ENCODE data around the gene VRK1.
"Not testable (repeated sequence)": the region's sequence is repeated elsewhere in the genome, so short reads cannot be mapped to it uniquely, and the experiment has no call there.

Gene VRK1

DNA sequence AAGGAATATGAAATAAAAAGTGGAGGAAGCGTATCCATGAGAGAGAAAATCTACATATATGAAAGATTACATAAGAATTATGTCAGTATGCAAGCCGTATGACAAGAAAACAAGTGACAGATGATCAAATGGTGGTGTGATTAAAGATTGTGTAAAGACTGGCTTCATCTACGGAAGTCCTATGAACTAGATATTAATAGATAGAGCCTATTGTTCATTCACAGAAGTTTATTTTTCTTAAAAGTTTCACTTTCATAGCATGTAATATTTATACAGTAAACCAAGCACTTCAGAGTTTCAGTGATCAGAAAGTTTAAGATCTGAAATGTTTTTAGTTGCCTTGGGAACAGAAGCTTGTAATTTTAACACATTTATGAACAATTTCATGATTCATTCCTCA lies 84.5 kb downstream of the VRK1 start:
- Histone ChIP-seq H3K9ac (ENCODE audit: low read length) (no peak overlapping the region), H3K9me2 (replicated peaks; ENCODE audit: insufficient read depth, low read length) (no peaks in the 10 kb centered on the region), H3K9me3 (replicated peaks; ENCODE audit: insufficient read depth, low read length) (no peaks in the 10 kb centered on the region), H3K4me1 (ENCODE audit: low read length) (peaks cover 17% of the 10 kb centered on the region), H3K4me3 (ENCODE audit: low read length) (no peak overlapping the region), H3K36me3 (replicated peaks; ENCODE audit: insufficient read depth, low read length) (no peaks in the 10 kb centered on the region), H4K20me1 (ENCODE audit: insufficient read depth, low read length) (no peaks in the 10 kb centered on the region), H3K27ac (ENCODE audit: low read length) (peak overlapping the region; percentile 55; the same call in 1 of the 2 replicates), H3F3A (ENCODE audit: insufficient read depth, low read length) (peaks cover 3% of the 10 kb centered on the region; the same call in 1 of the 2 replicates), H2AFZ (ENCODE audit: low read length) (no peak overlapping the region), H3K79me2 (ENCODE audit: low read length) (no peaks in the 10 kb centered on the region), H3K4me2 (ENCODE audit: low read depth, low read length) (peak overlapping the region; percentile 39; the same call in 1 of the 2 replicates), H3K27me3 (replicated peaks; ENCODE audit: insufficient read depth, low read length) (no peaks in the 10 kb centered on the region)
- DNase-seq = peak; percentile 53
- TF ChIP-seq, protein P1, sequence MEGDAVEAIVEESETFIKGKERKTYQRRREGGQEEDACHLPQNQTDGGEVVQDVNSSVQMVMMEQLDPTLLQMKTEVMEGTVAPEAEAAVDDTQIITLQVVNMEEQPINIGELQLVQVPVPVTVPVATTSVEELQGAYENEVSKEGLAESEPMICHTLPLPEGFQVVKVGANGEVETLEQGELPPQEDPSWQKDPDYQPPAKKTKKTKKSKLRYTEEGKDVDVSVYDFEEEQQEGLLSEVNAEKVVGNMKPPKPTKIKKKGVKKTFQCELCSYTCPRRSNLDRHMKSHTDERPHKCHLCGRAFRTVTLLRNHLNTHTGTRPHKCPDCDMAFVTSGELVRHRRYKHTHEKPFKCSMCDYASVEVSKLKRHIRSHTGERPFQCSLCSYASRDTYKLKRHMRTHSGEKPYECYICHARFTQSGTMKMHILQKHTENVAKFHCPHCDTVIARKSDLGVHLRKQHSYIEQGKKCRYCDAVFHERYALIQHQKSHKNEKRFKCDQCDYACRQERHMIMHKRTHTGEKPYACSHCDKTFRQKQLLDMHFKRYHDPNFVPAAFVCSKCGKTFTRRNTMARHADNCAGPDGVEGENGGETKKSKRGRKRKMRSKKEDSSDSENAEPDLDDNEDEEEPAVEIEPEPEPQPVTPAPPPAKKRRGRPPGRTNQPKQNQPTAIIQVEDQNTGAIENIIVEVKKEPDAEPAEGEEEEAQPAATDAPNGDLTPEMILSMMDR (IDR thresholded peaks at IDR 0.05; ENCODE audit: low read length) = no peak
- TF ChIP-seq EZH2 (optimal IDR thresholded peaks at IDR 0.05; ENCODE audit: low read depth, low read length) = no peak
- TF ChIP-seq EZH2phosphoT487 (IDR thresholded peaks at IDR 0.05; ENCODE audit: low read length) = no peak

DNA sequence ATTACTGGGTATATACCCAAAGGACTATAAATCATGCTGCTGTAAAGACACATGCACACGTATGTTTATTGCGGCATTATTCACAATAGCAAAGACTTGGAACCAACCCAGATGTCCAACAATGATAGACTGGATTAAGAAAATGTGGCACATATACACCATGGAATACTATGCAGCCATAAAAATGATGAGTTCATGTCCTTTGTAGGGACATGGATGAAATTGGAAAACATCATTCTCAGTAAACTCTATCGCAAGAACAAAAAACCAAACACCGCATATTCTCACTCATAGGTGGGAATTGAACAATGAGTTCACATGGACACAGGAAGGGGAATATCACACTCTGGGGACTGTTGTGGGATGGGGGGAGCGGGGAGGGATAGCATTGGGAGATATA lies 86.8 kb downstream of the VRK1 start:
- H3K79me2 ChIP-seq (ENCODE audit: low read length) = not testable (repeated sequence)

DNA sequence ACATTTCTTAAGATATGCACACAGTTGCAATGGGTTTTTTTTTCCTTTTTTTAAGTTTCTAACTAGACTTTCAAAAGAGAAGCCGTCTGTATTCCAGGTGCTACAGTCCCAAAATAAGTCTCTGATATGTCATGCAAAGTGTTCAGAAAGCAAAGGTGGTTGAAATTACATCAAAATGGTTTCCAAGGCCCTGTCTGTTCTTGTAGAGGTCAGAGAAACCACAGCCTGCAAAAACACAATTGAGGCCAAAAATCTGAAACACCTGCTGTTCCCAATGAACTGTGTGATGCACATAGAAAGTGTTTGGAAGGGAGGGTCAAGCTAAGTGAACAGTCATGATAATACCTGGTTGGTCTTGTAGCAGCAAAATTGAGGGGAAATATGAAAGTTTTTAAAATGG lies 91.0 kb downstream of the VRK1 start:
- no peaks in the 10 kb centered on the region for H3K79me2 ChIP-seq (ENCODE audit: low read length)
- TF ChIP-seq, protein P1 (IDR thresholded peaks at IDR 0.05; ENCODE audit: low read length) = no peak
- TF ChIP-seq EZH2 (optimal IDR thresholded peaks at IDR 0.05; ENCODE audit: low read depth, low read length) (no peak), EZH2phosphoT487 (IDR thresholded peaks at IDR 0.05; ENCODE audit: low read length) (no peak)
- H3K4me1 ChIP-seq (ENCODE audit: low read length) = peaks cover 22% of the 10 kb centered on the region
- H3K27ac ChIP-seq (ENCODE audit: low read length) = peak overlapping the region; percentile 79
- no peaks in the 10 kb centered on the region for H3K9me3 ChIP-seq (replicated peaks; ENCODE audit: insufficient read depth, low read length)
- no peaks in the 10 kb centered on the region for H3K9me2 ChIP-seq (replicated peaks; ENCODE audit: insufficient read depth, low read length)
- H3F3A ChIP-seq (ENCODE audit: insufficient read depth, low read length) = peaks cover 8% of the 10 kb centered on the region; the same call in 1 of the 2 replicates
- H3K36me3 ChIP-seq (replicated peaks; ENCODE audit: insufficient read depth, low read length) = no peaks in the 10 kb centered on the region
- H4K20me1 ChIP-seq (ENCODE audit: insufficient read depth, low read length) = no peaks in the 10 kb centered on the region
- no peak overlapping the region for H2AFZ ChIP-seq (ENCODE audit: low read length)
- H3K9ac ChIP-seq (ENCODE audit: low read length) = peak overlapping the region; percentile 38; the same call in 1 of the 2 replicates
- no peak overlapping the region for H3K4me3 ChIP-seq (ENCODE audit: low read length)
- peak; percentile 79 for DNase-seq
- H3K4me2 ChIP-seq (ENCODE audit: low read depth, low read length) = peak overlapping the region; percentile 29; the same call in 1 of the 2 replicates
- no peaks in the 10 kb centered on the region for H3K27me3 ChIP-seq (replicated peaks; ENCODE audit: insufficient read depth, low read length)

More for the DNA sequence above, 86.8 kb downstream of the VRK1 start:
- not testable (repeated sequence) for H3K9me2 ChIP-seq (replicated peaks; ENCODE audit: insufficient read depth, low read length); DNase-seq; H2AFZ ChIP-seq (ENCODE audit: low read length); H3K36me3 ChIP-seq (replicated peaks; ENCODE audit: insufficient read depth, low read length); H3K4me2 ChIP-seq (ENCODE audit: low read depth, low read length); H3K4me3 ChIP-seq (ENCODE audit: low read length); H3K27ac ChIP-seq (ENCODE audit: low read length); H4K20me1 ChIP-seq (ENCODE audit: insufficient read depth, low read length); H3K9me3 ChIP-seq (replicated peaks; ENCODE audit: insufficient read depth, low read length); H3K9ac ChIP-seq (ENCODE audit: low read length); H3K27me3 ChIP-seq (replicated peaks; ENCODE audit: insufficient read depth, low read length)
- Histone ChIP-seq H3K4me1 (ENCODE audit: low read length) (peaks cover 36% of the 10 kb centered on the region), H3F3A (ENCODE audit: insufficient read depth, low read length) (peaks cover 10% of the 10 kb centered on the region)

DNA sequence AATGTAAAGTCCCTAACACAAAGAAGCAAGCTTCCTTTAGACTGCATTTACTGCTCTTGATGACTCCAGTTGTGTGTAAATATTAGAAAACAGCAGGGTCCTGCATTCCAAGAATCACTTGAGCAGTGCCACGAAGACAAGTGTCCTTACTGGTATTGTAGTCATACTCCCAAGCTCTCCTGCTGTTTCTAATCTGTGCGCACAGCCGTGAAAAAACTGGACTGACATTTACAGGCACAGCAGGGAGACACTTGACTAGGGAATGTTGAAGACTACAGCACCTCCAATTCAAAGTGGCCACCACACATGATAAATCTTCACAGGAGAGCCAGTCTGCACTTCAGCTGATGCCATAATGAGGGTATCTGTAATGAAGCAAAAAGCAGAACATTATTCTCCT lies 91.4 kb downstream of the VRK1 start:
- Histone ChIP-seq H3K4me3 (ENCODE audit: low read length) (no peak overlapping the region), H3K9ac (ENCODE audit: low read length) (peak overlapping the region; percentile 18; the same call in 1 of the 2 replicates), H3K79me2 (ENCODE audit: low read length) (no peaks in the 10 kb centered on the region), H4K20me1 (ENCODE audit: insufficient read depth, low read length) (no peaks in the 10 kb centered on the region), H3K27me3 (replicated peaks; ENCODE audit: insufficient read depth, low read length) (no peaks in the 10 kb centered on the region), H3K4me2 (ENCODE audit: low read depth, low read length) (0 out of 2 replicates have a peak overlapping the region, but pooled peaks have one; percentile 21), H3K27ac (ENCODE audit: low read length) (peak overlapping the region; percentile 79; the same call in 1 of the 2 replicates), H3K9me2 (replicated peaks; ENCODE audit: insufficient read depth, low read length) (no peaks in the 10 kb centered on the region), H2AFZ (ENCODE audit: low read length) (no peak overlapping the region), H3K4me1 (ENCODE audit: low read length) (peaks cover 22% of the 10 kb centered on the region), H3K9me3 (replicated peaks; ENCODE audit: insufficient read depth, low read length) (no peaks in the 10 kb centered on the region), H3F3A (ENCODE audit: insufficient read depth, low read length) (peaks cover 8% of the 10 kb centered on the region; the same call in 1 of the 2 replicates), H3K36me3 (replicated peaks; ENCODE audit: insufficient read depth, low read length) (no peaks in the 10 kb centered on the region)
- TF ChIP-seq, protein P1 (IDR thresholded peaks at IDR 0.05; ENCODE audit: low read length) = no peak
- no peak for TF ChIP-seq EZH2 (optimal IDR thresholded peaks at IDR 0.05; ENCODE audit: low read depth, low read length)
- no peak for DNase-seq
